Calu3 (cell line): ENCODE data around the gene ROGDI. TPM values are rescaled to one million over a fixed set of nuclear protein-coding genes. Genes with fewer than 3 reads are reported as not detected.

Source experiments
- BruUV-seq: library from RNA; stranded (reverse); fragments of 400-500 nt; replicated peaks from 2 replicates; lab custom pipeline; 2021; lab: Mats Ljungman, UMichigan
- CTCF ChIA-PET: fragments of 300-600 bp; sonication (Branson Sonifier 250); formaldehyde crosslinking; loops from one replicate; lab custom pipeline; 2022; ENCODE audit warnings: antibody characterized with exemption; lab: Charles Lee
- DNase-seq: peaks from one replicate; pipeline ENCODE4 v3.0.0; 2022
- H3K27ac Mint-ChIP-seq: one replicate; pipeline ENCODE4 v1.8.0; 2022; ENCODE audit warnings: mixed read lengths; ENCODE audit not compliant: unreplicated experiment
- H3K27me3 Mint-ChIP-seq: one replicate; pipeline ENCODE4 v1.8.0; 2022; ENCODE audit warnings: mixed read lengths; ENCODE audit not compliant: unreplicated experiment
- H3K36me3 Mint-ChIP-seq: one replicate; pipeline ENCODE4 v1.8.0; 2022; ENCODE audit warnings: mild to moderate bottlenecking, moderate library complexity, mixed read lengths; ENCODE audit not compliant: insufficient read depth, unreplicated experiment
- H3K4me1 Mint-ChIP-seq: one replicate; pipeline ENCODE4 v1.8.0; 2022; ENCODE audit warnings: mild to moderate bottlenecking, low read depth, mixed read lengths; ENCODE audit not compliant: unreplicated experiment
- H3K4me3 Mint-ChIP-seq: one replicate; pipeline ENCODE4 v1.8.0; 2022; ENCODE audit warnings: mild to moderate bottlenecking, low read depth, moderate library complexity, mixed read lengths; ENCODE audit not compliant: unreplicated experiment
- H3K9me3 Mint-ChIP-seq: one replicate; pipeline ENCODE4 v1.8.0; 2022; ENCODE audit warnings: low read depth, mixed read lengths; ENCODE audit not compliant: unreplicated experiment
- intact Hi-C: fragments of 100-400 bp; cut with micrococcal nuclease; formaldehyde crosslinking; loops from one replicate; pipeline ENCODE4 v1.10.0; 2022; ENCODE audit not compliant: unreplicated experiment
- total RNA-seq: library from RNA; stranded (reverse); gene quantifications from 2 replicates; pipeline ENCODE4 v1.2.3, GENCODE V29; 2022
- TF ChIP-seq, protein P1 (sequence below): fragments of 200-600 bp; IDR thresholded peaks from one replicate; pipeline ENCODE4 v1.8.0; 2022; ENCODE audit warnings: antibody characterized with exemption; ENCODE audit not compliant: unreplicated experiment

Gene ROGDI
- total RNA-seq, 1 experiment from 2014 or later = 20.8 TPM

DNA sequence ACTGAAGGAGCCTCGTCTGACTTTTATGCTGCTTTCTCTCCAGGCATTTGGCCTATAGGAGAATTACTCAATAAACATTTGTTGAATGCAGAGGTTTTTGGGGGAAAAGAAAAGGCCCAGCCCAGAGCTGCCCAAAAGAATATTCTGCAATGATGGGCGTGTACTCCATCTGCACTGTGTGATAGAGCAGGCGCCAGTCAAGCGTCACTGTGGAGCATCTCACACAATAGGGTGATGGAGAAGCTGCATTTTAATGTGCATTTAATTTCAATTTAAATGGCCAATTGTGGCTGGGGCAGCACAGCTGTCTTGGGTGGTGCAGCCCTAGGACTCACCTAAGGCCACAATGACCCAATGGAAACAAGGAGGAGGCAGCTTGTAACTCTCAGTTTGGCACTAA is 24.1 kb upstream of the ROGDI start:
- no peaks in the 10 kb centered on the region for H3K27me3 Mint-ChIP-seq
- CTCF ChIA-PET = no interaction called here
- no peaks in the 10 kb centered on the region for H3K9me3 Mint-ChIP-seq
- no peaks in the 10 kb centered on the region for H3K4me1 Mint-ChIP-seq
- H3K4me3 Mint-ChIP-seq = no peak overlapping the region
- BruUV-seq = no TSS peak
- H3K36me3 Mint-ChIP-seq = peaks cover 69% of the 10 kb centered on the region
- DNase-seq = no peak
- TF ChIP-seq, protein P1, sequence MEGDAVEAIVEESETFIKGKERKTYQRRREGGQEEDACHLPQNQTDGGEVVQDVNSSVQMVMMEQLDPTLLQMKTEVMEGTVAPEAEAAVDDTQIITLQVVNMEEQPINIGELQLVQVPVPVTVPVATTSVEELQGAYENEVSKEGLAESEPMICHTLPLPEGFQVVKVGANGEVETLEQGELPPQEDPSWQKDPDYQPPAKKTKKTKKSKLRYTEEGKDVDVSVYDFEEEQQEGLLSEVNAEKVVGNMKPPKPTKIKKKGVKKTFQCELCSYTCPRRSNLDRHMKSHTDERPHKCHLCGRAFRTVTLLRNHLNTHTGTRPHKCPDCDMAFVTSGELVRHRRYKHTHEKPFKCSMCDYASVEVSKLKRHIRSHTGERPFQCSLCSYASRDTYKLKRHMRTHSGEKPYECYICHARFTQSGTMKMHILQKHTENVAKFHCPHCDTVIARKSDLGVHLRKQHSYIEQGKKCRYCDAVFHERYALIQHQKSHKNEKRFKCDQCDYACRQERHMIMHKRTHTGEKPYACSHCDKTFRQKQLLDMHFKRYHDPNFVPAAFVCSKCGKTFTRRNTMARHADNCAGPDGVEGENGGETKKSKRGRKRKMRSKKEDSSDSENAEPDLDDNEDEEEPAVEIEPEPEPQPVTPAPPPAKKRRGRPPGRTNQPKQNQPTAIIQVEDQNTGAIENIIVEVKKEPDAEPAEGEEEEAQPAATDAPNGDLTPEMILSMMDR = no peak
- intact Hi-C loops = no loop called here
- H3K27ac Mint-ChIP-seq = no peak overlapping the region

DNA sequence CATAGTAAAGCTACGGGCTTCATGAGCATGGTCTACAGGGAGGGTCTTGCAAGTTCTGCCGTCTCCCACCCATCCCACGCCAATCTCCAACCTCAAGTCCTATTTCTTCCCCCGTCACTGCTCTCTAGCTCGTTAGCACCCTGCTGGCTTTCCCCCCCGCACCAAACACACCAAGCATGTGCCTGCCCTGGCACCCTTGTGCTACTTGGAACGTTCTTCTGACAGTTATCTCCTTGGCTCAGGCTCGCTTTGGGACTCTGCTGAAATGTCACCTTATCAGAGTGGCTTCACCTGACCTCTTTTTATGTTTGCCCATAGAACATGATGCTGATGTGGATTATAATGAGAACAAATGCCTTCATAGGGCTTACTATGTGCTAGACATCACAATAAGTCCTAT is 22.8 kb upstream of the ROGDI start:
- CTCF ChIA-PET = interaction anchor here (1.0 kb wide), 1 partner anchor 38 kb away, joined by 3 read pairs; no protein-coding TSS in a partner anchor
- DNase-seq = no peak
- no TSS peak for BruUV-seq
- Mint-ChIP-seq H3K9me3 (no peaks in the 10 kb centered on the region), H3K4me1 (no peaks in the 10 kb centered on the region), H3K27ac (no peak overlapping the region), H3K4me3 (no peak overlapping the region), H3K27me3 (no peaks in the 10 kb centered on the region), H3K36me3 (peaks cover 64% of the 10 kb centered on the region)
- intact Hi-C loops = no loop called here
- TF ChIP-seq, protein P1 = no peak

DNA sequence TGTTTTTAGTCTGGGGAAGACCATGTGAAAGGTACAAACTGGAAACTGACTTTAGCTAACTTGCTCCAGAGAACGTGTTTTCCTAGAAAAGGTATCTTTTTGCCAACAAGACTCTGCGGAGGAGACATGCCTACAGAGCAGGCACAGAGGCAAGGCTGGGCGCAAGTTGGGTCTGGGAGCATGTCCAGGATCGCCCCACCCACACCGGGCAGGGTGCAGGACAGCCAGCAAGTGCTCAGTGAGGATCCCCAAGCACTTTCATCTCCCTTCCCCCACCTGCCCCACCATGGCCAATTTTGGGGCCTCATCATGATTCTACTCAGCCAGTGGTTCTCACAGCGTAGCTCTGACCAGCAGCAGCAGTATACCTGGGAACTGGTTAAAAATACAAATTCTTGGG is 18.2 kb upstream of the ROGDI start:
- TF ChIP-seq, protein P1 = no peak
- H3K36me3 Mint-ChIP-seq = peaks cover 71% of the 10 kb centered on the region
- no peaks in the 10 kb centered on the region for H3K4me1 Mint-ChIP-seq
- H3K27me3 Mint-ChIP-seq = no peaks in the 10 kb centered on the region
- CTCF ChIA-PET = interaction anchor here (0.6 kb wide), 1 partner anchor 24 kb away, joined by 3 read pairs; no protein-coding TSS in a partner anchor
- no peak overlapping the region for H3K27ac Mint-ChIP-seq
- H3K4me3 Mint-ChIP-seq = no peak overlapping the region
- no peaks in the 10 kb centered on the region for H3K9me3 Mint-ChIP-seq
- intact Hi-C loops = no loop called here
- BruUV-seq = no TSS peak
- DNase-seq = no peak

DNA sequence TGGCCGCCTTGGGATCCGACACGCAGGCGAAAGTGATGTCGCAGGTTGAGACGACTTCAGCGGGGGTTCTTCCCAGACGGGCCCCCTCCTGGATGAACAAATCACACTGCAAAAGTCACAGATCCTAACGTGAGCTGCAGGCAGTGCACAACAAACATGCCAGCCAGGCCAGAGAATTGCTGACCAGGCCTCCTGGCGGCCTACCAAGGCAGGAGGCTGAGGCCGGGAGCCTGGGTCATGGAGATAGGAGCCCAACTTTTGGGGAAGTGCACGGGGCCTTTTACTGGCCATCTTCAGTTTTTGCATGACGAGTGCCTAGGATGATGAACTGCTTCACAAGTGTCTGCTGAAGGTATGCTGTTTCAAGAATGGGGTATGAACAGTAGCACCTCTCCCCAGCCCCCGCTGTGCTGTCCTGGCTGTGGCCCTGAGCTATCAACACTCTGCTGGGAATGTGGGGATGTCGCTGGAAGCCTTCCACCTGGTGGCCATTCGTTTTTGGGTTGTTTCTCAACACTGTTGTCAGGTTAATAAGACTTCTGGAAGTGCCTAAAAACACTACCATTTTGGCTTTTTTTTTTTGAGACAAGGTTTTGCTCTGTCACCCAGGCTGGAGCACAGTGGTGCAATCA is 12.2 kb upstream of the ROGDI start:
- intact Hi-C loops = no loop called here
- H3K36me3 Mint-ChIP-seq = peaks cover 92% of the 10 kb centered on the region
- TF ChIP-seq, protein P1 = no peak
- BruUV-seq = no TSS peak
- no peak for DNase-seq
- H3K9me3 Mint-ChIP-seq = no peaks in the 10 kb centered on the region
- no peak overlapping the region for H3K4me3 Mint-ChIP-seq
- no peaks in the 10 kb centered on the region for H3K27me3 Mint-ChIP-seq
- CTCF ChIA-PET = no interaction called here
- no peak overlapping the region for H3K27ac Mint-ChIP-seq
- no peaks in the 10 kb centered on the region for H3K4me1 Mint-ChIP-seq
